ENCODE data around the gene SGCB. TPM values are rescaled to one million over a fixed set of nuclear protein-coding genes. Genes with fewer than 3 reads are reported as not detected.

Gene SGCB
- total and polyA plus RNA-seq, 2 of the 4 experiments (the other 2 are of a cell fraction) = 16.3 to 24.0 TPM

DNA sequence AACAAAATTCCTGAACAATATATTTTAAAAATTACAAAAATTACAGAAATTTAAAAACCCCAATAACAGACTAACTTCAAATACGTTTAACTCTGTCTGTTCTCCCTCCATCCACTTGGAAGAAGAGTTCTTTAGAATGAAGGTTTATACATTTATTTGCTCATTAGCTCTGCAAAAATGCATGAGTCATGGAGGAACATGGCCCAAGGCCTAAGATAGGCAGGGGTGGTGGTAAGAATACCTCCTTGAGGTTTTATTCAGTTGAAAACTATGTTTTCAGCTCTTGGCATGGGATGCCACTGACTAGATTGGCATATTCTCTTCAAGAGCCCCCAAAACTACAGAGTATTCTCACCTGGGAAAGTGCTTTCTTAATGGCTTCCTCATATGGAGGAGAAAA lies 9.1 kb downstream of the SGCB start:
- no peak overlapping the region for H4K5ac ChIP-seq (ENCODE audit: low read depth, low read length)
- no peak overlapping the region for H2BK120ac ChIP-seq (ENCODE audit: low read depth, low read length)
- H3K4me2 ChIP-seq (ENCODE audit: low read depth, low read length) = no peak overlapping the region
- no peaks in the 10 kb centered on the region for H3K9me3 ChIP-seq (ENCODE audit: control insufficient read depth, insufficient read depth, low read length)
- peak overlapping the region; percentile 25 for H2BK5ac ChIP-seq (ENCODE audit: low read depth, low read length, poor library complexity, severe bottlenecking)
- no peak overlapping the region for H2BK15ac ChIP-seq (ENCODE audit: low read depth, low read length)
- H3K4ac ChIP-seq (ENCODE audit: low read depth, low read length) = no peak overlapping the region
- peaks cover 12 to 29% of the 10 kb centered on the region in 2 experiments for H3K79me1 ChIP-seq (ENCODE audit: low read depth in 1 of 2, low read length in 2 of 2)
- H3K27ac ChIP-seq (ENCODE audit: insufficient read depth, low read length) = no peak overlapping the region
- no peak overlapping the region for H3K23ac ChIP-seq (ENCODE audit: low read depth, low read length)
- H3K27me3 ChIP-seq (ENCODE audit: control insufficient read depth, insufficient read depth, low read length) = no peaks in the 10 kb centered on the region
- POLR2A ChIA-PET (ENCODE audit: unreplicated experiment) = interaction anchor here (0.6 kb wide), 1 partner anchor 563 kb away, joined by 3 read pairs; no protein-coding TSS in a partner anchor
- H3K56ac ChIP-seq (ENCODE audit: extremely low read depth, insufficient read depth, low read length) = no peak overlapping the region
- intact Hi-C loops (cut with micrococcal nuclease) (no loop called here), in situ Hi-C loops (cut with MboI; ENCODE audit: low sequenced_read_pairs) (no loop called here), dilution Hi-C loops (cut with HindIII; ENCODE audit: low sequenced_read_pairs, unreplicated experiment) (no loop called here)
- H3K14ac ChIP-seq (replicated peaks; ENCODE audit: low read depth, low read length) = no peak overlapping the region
- no peak overlapping the region for H4K8ac ChIP-seq (ENCODE audit: low read depth in 2 of 2, low read length in 2 of 2)
- H3K9me1 ChIP-seq (ENCODE audit: insufficient read depth, low read length) = no peaks in the 10 kb centered on the region
- H3K4me1 ChIP-seq (ENCODE audit: control insufficient read depth, insufficient read depth, low read length) = 0 out of 2 replicates have a peak, but pooled peaks cover 1% of the 10 kb centered on the region
- CTCF ChIA-PET = no interaction called here
- no TSS peak for BruUV-seq (replicated peaks)
- no peak overlapping the region for H3K18ac ChIP-seq (ENCODE audit: low read depth, low read length)
- no peak overlapping the region for H4K91ac ChIP-seq (ENCODE audit: insufficient read depth, low read depth, low read length)
- H3K36me3 ChIP-seq (ENCODE audit: control insufficient read depth, insufficient read depth, low read length) = peaks cover 24% of the 10 kb centered on the region
- TF ChIP-seq RFX5 (IDR thresholded peaks at IDR 0.05; ENCODE audit: low read depth, low read length) = no peak
- peak; percentile 48; the same call in 1 of the 2 replicates for TF ChIP-seq NFE2L2 (IDR thresholded peaks at IDR 0.05; ENCODE audit: low read depth, low read length)
- no peak for TF ChIP-seq CEBPB (IDR thresholded peaks at IDR 0.05; ENCODE audit: low read depth, low read length)
- no peak for TF ChIP-seq POLR2A (IDR thresholded peaks at IDR 0.05; ENCODE audit: low read depth, low read length)
- TF ChIP-seq, protein P1, sequence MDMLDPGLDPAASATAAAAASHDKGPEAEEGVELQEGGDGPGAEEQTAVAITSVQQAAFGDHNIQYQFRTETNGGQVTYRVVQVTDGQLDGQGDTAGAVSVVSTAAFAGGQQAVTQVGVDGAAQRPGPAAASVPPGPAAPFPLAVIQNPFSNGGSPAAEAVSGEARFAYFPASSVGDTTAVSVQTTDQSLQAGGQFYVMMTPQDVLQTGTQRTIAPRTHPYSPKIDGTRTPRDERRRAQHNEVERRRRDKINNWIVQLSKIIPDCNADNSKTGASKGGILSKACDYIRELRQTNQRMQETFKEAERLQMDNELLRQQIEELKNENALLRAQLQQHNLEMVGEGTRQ (IDR thresholded peaks at IDR 0.05; ENCODE audit: low read depth, low read length) = no peak
- peak; percentile 71 for TF ChIP-seq FOS (IDR thresholded peaks at IDR 0.05; ENCODE audit: low read depth, low read length)
- no peak for TF ChIP-seq BHLHE40 (IDR thresholded peaks at IDR 0.05; ENCODE audit: low read depth, low read length)
- TF ChIP-seq RCOR1 (IDR thresholded peaks at IDR 0.05; ENCODE audit: insufficient replicate concordance, low read length) = no peak
- TF ChIP-seq, protein P2, sequence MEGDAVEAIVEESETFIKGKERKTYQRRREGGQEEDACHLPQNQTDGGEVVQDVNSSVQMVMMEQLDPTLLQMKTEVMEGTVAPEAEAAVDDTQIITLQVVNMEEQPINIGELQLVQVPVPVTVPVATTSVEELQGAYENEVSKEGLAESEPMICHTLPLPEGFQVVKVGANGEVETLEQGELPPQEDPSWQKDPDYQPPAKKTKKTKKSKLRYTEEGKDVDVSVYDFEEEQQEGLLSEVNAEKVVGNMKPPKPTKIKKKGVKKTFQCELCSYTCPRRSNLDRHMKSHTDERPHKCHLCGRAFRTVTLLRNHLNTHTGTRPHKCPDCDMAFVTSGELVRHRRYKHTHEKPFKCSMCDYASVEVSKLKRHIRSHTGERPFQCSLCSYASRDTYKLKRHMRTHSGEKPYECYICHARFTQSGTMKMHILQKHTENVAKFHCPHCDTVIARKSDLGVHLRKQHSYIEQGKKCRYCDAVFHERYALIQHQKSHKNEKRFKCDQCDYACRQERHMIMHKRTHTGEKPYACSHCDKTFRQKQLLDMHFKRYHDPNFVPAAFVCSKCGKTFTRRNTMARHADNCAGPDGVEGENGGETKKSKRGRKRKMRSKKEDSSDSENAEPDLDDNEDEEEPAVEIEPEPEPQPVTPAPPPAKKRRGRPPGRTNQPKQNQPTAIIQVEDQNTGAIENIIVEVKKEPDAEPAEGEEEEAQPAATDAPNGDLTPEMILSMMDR (conservative IDR thresholded peaks at IDR 0.05; ENCODE audit: low read depth, low read length) = no peak
- no peak for TF ChIP-seq MAFK (IDR thresholded peaks at IDR 0.05; ENCODE audit: low read depth, low read length)
- no CpG with 5 or more reads among the region's 1 CpG for WGBS, 2 experiments (ENCODE audit: extremely low coverage in 2 of 2, insufficient read length in 1 of 2)
- H4K20me1 ChIP-seq (ENCODE audit: insufficient read depth, low read length) = no peaks in the 10 kb centered on the region
- H2AK9ac ChIP-seq (replicated peaks; ENCODE audit: low read depth, low read length, poor library complexity) = no peak overlapping the region
- H2BK20ac ChIP-seq (ENCODE audit: low read depth, low read length) = no peak overlapping the region
- no peak overlapping the region for H3K4me3 ChIP-seq (ENCODE audit: insufficient read depth, low read depth, low read length)
- ATAC-seq (ENCODE audit: low read depth) = peak; percentile 94
- no peak overlapping the region for H3K9ac ChIP-seq (ENCODE audit: low read depth, low read length)
- no peak overlapping the region for H2AK5ac ChIP-seq (ENCODE audit: low read depth, low read length)
- no peak overlapping the region for H2AFZ ChIP-seq (replicated peaks; ENCODE audit: low read length, poor library complexity)
- peak; percentile 79 for DNase-seq

All from IMR-90 (cell line).